Endothelial cell of umbilical vein (primary cell): ENCODE results near the gene BCL11A.

Experiments
- EZH2 ChIP-seq: IDR thresholded peaks from 2 replicates; pipeline ENCODE4 v1.6.1; 2012; ENCODE audit warnings: borderline replicate concordance, low read depth, mild to moderate bottlenecking, moderate library complexity, low read length, inconsistent platforms; ENCODE audit not compliant: severe bottlenecking
- POLR2A ChIP-seq: IDR thresholded peaks from 2 replicates; pipeline ENCODE4 v1.6.1; 2012; ENCODE audit warnings: low read depth, mild to moderate bottlenecking, control low read depth, low read length
- TF ChIP-seq, protein P1 (sequence below), 2 donors: IDR thresholded peaks; 1 replicate in 1 of 2; 2 replicates in 1 of 2; pipeline ENCODE4 v1.5.1; 2011; ENCODE audit warnings: low read length in 2 of 2, mild to moderate bottlenecking in 2 of 2, moderate library complexity in 2 of 2, control low read depth in 1 of 2, inconsistent platforms in 1 of 2, low read depth in 1 of 2; ENCODE audit not compliant: insufficient read depth in 1 of 2; ENCODE audit errors: extremely low read depth in 1 of 2

GRCh38 chr2:60525899-60526298 is 27.6 kb downstream of the BCL11A start:
- TF ChIP-seq, protein P1, sequence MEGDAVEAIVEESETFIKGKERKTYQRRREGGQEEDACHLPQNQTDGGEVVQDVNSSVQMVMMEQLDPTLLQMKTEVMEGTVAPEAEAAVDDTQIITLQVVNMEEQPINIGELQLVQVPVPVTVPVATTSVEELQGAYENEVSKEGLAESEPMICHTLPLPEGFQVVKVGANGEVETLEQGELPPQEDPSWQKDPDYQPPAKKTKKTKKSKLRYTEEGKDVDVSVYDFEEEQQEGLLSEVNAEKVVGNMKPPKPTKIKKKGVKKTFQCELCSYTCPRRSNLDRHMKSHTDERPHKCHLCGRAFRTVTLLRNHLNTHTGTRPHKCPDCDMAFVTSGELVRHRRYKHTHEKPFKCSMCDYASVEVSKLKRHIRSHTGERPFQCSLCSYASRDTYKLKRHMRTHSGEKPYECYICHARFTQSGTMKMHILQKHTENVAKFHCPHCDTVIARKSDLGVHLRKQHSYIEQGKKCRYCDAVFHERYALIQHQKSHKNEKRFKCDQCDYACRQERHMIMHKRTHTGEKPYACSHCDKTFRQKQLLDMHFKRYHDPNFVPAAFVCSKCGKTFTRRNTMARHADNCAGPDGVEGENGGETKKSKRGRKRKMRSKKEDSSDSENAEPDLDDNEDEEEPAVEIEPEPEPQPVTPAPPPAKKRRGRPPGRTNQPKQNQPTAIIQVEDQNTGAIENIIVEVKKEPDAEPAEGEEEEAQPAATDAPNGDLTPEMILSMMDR (IDR thresholded peaks at IDR 0.05; ENCODE audit: extremely low read depth in 1 of 2, insufficient read depth in 1 of 2, low read depth in 1 of 2, low read length in 2 of 2) = no peak
- TF ChIP-seq POLR2A (no peak), EZH2 (no peak)
